ACC112 (cell line): ENCODE measurements around the gene KMT2E.
"Not testable (repeated sequence)": the region's sequence is repeated elsewhere in the genome, so short reads cannot be mapped to it uniquely, and the experiment has no call there.

ENCODE experiments used
- H2AFZ ChIP-seq: fragments of 200-600 bp; sonication (generic); one replicate; pipeline ENCODE4 v1.6.0; 2017; ENCODE audit warnings: antibody characterized with exemption, low read length; ENCODE audit not compliant: unreplicated experiment
- H3K27ac ChIP-seq: fragments of 200-600 bp; sonication (generic); 2 replicates; pipeline ENCODE4 v1.5.1; 2014; ENCODE audit warnings: low read depth, mild to moderate bottlenecking, antibody characterized with exemption, low read length, moderate library complexity
- H3K27me3 ChIP-seq: fragments of 200-600 bp; sonication (generic); 2 replicates; pipeline ENCODE4 v1.6.1; 2014; ENCODE audit warnings: mild to moderate bottlenecking, antibody characterized with exemption, low read length, moderate library complexity, mixed read lengths; ENCODE audit not compliant: insufficient read depth
- H3K36me3 ChIP-seq: fragments of 200-600 bp; sonication (generic); 2 replicates; pipeline ENCODE4 v1.6.1; 2016; ENCODE audit warnings: mild to moderate bottlenecking, antibody characterized with exemption, low read length, moderate library complexity, mixed read lengths; ENCODE audit not compliant: insufficient read depth
- H3K4me1 ChIP-seq: fragments of 200-600 bp; sonication (generic); one replicate; pipeline ENCODE4 v1.6.1; 2016; ENCODE audit warnings: low read length, mixed read lengths; ENCODE audit not compliant: insufficient read depth, unreplicated experiment, control insufficient read depth
- H3K4me3 ChIP-seq: fragments of 200-600 bp; sonication (generic); 2 replicates; pipeline ENCODE4 v1.5.1; 2014; ENCODE audit warnings: mild to moderate bottlenecking, low read depth, low read length
- H3K79me2 ChIP-seq: fragments of 200-600 bp; sonication (generic); one replicate; pipeline ENCODE4 v1.6.0; 2016; ENCODE audit warnings: low read length; ENCODE audit not compliant: control insufficient read depth, unreplicated experiment, insufficient read depth

Gene KMT2E

GRCh38 chr7:104983578-104984539 lies 30.1 kb upstream of the KMT2E start:
- Histone ChIP-seq H3K79me2 (peaks cover 57% of the 10 kb centered on the region), H2AFZ (peak overlapping the region; percentile 46), H3K27me3 (no peaks in the 10 kb centered on the region), H3K27ac (peak overlapping the region; percentile 99), H3K4me3 (peak overlapping the region; percentile 75), H3K4me1 (peaks cover 83% of the 10 kb centered on the region), H3K36me3 (0 out of 2 replicates have a peak, but pooled peaks cover 6% of the 10 kb centered on the region)

GRCh38 chr7:104984585-104985258 lies 29.3 kb upstream of the KMT2E start:
- Histone ChIP-seq H3K4me1 (peaks cover 74% of the 10 kb centered on the region), H3K27ac (peak overlapping the region; percentile 99), H3K36me3 (0 out of 2 replicates have a peak, but pooled peaks cover 6% of the 10 kb centered on the region), H3K27me3 (no peaks in the 10 kb centered on the region), H2AFZ (no peak overlapping the region), H3K79me2 (peaks cover 57% of the 10 kb centered on the region), H3K4me3 (peak overlapping the region; percentile 75)

- Histone ChIP-seq H3K4me3 (peak overlapping the region; percentile 75; the same call in 1 of the 2 replicates), H3K27ac (peak overlapping the region; percentile 99), H3K4me1 (peaks cover 69% of the 10 kb centered on the region), H3K36me3 (peaks cover 6% of the 10 kb centered on the region; the same call in 1 of the 2 replicates), H2AFZ (no peak overlapping the region), H3K27me3 (no peaks in the 10 kb centered on the region), H3K79me2 (peaks cover 52% of the 10 kb centered on the region)
Measured at GRCh38 chr7:104985259-104985617, 28.8 kb upstream of the KMT2E start.

GRCh38 chr7:104986628-104987259 lies 27.3 kb upstream of the KMT2E start:
- Histone ChIP-seq H2AFZ (no peak overlapping the region), H3K36me3 (peaks cover 13% of the 10 kb centered on the region), H3K27ac (peak overlapping the region; percentile 99; the same call in 1 of the 2 replicates), H3K79me2 (peaks cover 39% of the 10 kb centered on the region), H3K4me1 (peaks cover 54% of the 10 kb centered on the region), H3K27me3 (no peaks in the 10 kb centered on the region), H3K4me3 (no peak overlapping the region)

DNA sequence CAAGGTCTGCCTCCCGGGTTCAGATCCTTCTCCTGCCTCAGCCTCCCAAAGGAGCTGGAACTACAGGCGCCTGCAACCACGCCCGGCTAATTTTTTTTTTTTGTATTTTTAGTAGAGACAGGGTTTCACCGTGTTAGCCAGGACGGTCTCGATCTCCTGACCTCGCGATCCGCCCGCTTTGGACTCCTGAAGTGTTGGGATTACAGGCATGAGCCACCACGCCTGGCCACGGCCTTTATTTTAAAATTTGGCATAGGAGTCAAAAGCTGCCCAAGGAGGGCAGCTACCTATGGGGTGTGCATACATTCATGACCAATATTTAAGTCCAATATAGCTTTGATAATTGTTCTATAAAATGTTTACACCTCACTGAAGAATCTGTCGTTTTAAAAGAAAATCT lies 26.6 kb upstream of the KMT2E start:
- Histone ChIP-seq H3K36me3 (peaks cover 13% of the 10 kb centered on the region), H3K79me2 (peaks cover 33% of the 10 kb centered on the region), H3K27ac (peak overlapping the region; percentile 18), H3K4me1 (peaks cover 48% of the 10 kb centered on the region)
- not testable (repeated sequence) for H3K27me3 ChIP-seq, H3K4me3 ChIP-seq, H2AFZ ChIP-seq

DNA sequence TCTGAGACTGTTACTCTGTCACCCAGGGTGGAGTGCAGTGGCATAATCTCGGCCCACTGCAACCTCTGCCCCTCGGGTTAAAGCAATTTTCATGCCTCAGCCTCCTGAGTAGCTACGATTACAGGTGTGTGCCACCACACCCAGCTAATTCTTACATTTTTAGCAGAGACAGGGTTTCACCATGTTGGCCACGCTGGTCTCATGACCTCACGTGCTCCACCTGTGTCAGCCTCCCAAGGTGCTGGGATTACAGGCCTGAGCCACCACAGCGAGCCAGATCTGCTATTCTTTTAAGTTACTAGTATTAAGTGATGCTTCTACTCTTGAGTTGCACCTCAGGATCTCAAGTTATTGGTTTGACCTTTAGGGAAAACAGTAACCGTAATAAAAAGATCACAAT lies 23.0 kb upstream of the KMT2E start:
- Histone ChIP-seq H3K4me3 (no peak overlapping the region), H3K36me3 (peaks cover 23% of the 10 kb centered on the region), H3K4me1 (peaks cover 43% of the 10 kb centered on the region), H3K27ac (no peak overlapping the region), H3K27me3 (no peaks in the 10 kb centered on the region), H2AFZ (no peak overlapping the region), H3K79me2 (peaks cover 41% of the 10 kb centered on the region)

DNA sequence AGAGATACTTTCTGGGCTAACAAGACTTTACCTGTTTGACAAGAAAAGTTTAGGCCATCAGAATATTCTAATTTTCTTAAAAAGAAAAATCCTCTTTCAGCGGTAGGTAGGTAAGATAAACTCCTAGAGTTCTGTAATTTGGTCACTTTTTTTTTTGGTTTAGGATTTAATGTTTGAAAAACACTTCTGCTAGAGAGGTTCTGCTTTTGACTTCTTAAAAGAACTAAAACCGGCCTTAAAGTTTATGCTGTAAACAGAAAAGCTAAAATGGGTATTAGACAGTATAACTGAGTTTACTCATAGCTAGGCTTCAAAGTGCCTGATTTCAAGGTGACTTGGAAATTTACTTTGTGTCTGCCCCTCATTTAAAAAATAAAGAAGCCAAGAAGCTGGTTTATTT lies 21.7 kb upstream of the KMT2E start:
- H3K79me2 ChIP-seq, result peaks cover 47% of the 10 kb centered on the region
- H3K4me3 ChIP-seq, result no peak overlapping the region
- peaks cover 36% of the 10 kb centered on the region for H3K4me1 ChIP-seq
- H2AFZ ChIP-seq, result no peak overlapping the region
- H3K27me3 ChIP-seq, result no peaks in the 10 kb centered on the region
- peak overlapping the region; percentile 22; the same call in 1 of the 2 replicates for H3K27ac ChIP-seq
- H3K36me3 ChIP-seq, result peaks cover 29% of the 10 kb centered on the region

- Histone ChIP-seq H3K4me3 (no peak overlapping the region), H3K27me3 (no peaks in the 10 kb centered on the region), H3K4me1 (peaks cover 36% of the 10 kb centered on the region), H2AFZ (no peak overlapping the region), H3K27ac (no peak overlapping the region), H3K79me2 (peaks cover 58% of the 10 kb centered on the region), H3K36me3 (peaks cover 22% of the 10 kb centered on the region)
Measured at GRCh38 chr7:104993217-104993862, 20.7 kb upstream of the KMT2E start.

GRCh38 chr7:104998040-104998752 lies 15.8 kb upstream of the KMT2E start:
- peaks cover 74% of the 10 kb centered on the region for H3K4me1 ChIP-seq
- no peaks in the 10 kb centered on the region for H3K27me3 ChIP-seq
- peaks cover 100% of the 10 kb centered on the region for H3K79me2 ChIP-seq
- no peak overlapping the region for H2AFZ ChIP-seq
- no peak overlapping the region for H3K4me3 ChIP-seq
- no peak overlapping the region for H3K27ac ChIP-seq
- peaks cover 25% of the 10 kb centered on the region for H3K36me3 ChIP-seq
